ENCODE data around the gene FN1.

GRCh38 chr2:215368493-215368809 lies 67.4 kb downstream of the FN1 start:
- no peak for TF ChIP-seq CTCF (IDR thresholded peaks at IDR 0.05 in 2 of 3, conservative IDR thresholded peaks at IDR 0.05 in 1 of 3; ENCODE audit: borderline replicate concordance in 1 of 3, insufficient read depth in 1 of 3, low read depth in 2 of 3, low read length in 2 of 3)
- TF ChIP-seq POLR2A (IDR thresholded peaks at IDR 0.05; ENCODE audit: borderline replicate concordance, extremely low read depth, insufficient read depth, insufficient read length) = no peak
- no peak for TF ChIP-seq RAD21 (IDR thresholded peaks at IDR 0.05; ENCODE audit: low read depth)
- TF ChIP-seq SRF (IDR thresholded peaks at IDR 0.05; ENCODE audit: low read depth) = no peak
- no peak for TF ChIP-seq MAX (IDR thresholded peaks at IDR 0.05)
- no peak for TF ChIP-seq ZNF274 (IDR thresholded peaks at IDR 0.05; ENCODE audit: low read depth, low read length)
